HG02840 (cell line): ENCODE results near the gene TAF13.

Source experiments
- ATAC-seq: cut with Tn5 transposase; IDR thresholded peaks from one replicate; pipeline ENCODE4 v1.9.1; 2021; ENCODE audit warnings: mild to moderate bottlenecking, moderate library complexity, moderate number of reproducible peaks; ENCODE audit not compliant: unreplicated experiment, low FRiP score

Gene TAF13, protein sequence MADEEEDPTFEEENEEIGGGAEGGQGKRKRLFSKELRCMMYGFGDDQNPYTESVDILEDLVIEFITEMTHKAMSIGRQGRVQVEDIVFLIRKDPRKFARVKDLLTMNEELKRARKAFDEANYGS

DNA sequence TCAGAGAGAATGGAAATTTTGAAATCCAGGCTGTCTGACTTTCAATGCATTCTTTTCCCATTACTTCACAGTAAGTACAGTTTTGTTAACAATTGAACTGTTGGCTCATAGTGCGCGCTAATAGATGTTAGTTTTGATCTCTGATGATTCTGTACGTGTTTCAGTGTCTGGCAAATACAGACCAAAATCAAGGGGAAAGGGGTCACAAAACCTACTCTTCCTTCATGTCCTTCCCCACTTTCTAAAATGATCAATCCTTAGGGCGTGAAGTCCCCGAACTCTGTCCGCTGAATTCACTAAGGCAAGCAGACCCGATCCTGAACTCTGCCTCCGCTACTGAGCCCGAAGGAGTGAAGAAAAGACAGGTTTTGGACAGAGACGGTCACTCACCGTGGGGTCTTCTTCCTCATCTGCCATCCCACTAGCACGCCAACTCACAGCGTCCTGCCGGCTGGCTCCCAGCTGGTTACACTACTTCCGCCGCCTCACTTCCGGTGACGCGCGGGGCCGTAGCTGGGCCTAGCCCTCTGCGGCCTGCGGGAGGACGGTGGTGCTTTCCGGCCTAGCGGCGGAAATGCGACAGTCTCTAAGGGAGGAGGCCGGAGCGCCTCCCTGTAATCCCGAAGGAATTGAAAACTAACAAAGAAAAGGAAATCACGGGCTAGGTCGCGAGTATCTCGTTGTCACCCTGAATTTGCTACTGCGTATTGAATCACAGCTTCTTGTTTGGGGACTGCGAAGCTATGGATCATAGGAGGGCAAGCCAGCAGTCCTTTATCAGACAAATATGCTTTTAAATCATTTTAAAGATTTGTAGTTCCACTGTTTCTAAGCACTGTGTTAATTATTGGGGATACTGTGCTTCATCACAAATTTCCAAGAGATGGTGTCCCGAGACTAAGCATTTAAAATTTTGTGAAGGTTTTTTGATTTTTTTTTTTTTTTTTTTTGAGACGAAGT is at the start of gene TAF13:
TAF13 (minus strand) TSS at position 473 of the 960 bp plus-strand sequence; CDS start at position 417, 56 bp downstream.
- peak; percentile 99 for ATAC-seq

DNA sequence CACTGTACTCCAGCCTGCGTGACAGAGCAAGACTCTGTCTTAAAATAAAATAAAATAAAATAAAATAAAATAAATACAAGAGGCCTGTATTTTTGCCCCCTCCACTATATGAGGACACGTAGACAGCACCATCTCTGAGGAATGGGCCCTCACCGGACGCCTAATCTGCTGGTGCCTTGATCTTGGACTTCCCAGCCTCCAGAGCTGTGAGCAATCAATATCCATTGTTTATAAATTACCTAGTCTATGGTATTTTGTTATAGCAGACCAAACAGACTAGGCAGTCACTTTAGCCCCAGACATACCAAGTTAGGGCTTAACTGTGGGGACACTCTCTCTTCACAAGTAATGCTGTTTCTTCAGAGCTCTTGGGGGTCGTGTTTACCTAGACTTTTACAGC is 44.6 kb upstream of the TAF13 start:
- no peak for ATAC-seq

DNA sequence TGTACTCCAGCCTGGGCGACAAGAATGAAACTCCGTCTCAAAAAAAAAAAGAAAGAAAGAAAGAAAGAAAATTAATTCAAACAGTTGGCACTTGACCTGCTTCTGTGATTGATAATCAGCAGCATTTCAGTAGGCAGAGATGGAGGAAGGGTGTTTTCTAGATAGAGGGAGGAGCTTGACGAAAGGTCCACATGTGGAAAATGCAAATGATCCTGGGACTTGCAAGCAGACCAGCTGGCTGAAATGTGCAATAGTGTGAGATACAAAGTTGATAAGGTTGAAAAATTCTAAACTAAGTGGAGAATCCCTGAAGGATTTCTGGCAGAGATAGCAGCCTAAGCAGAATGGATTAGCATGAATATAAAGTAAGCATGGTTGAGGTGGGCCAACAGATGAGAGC is 42.3 kb upstream of the TAF13 start:
- ATAC-seq = no peak

DNA sequence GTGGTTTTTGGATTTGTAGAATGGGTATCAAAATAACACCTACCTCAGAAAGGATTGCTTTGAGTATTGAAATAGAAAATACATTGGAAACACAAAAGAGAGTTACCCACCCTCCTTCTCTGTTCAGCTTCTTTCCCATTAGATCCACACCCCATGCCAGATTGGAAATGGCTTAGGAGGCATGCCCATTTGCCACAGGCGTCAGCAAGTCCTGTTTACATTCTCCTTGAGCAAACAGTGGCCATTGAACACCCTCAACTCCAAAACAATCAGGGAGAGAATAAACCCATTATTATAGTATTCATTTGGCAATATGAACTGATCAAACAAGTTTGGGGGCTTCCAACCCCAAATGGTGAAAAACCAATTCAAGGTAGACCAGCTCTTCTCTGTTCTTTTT is 40.5 kb upstream of the TAF13 start:
- ATAC-seq = no peak

DNA sequence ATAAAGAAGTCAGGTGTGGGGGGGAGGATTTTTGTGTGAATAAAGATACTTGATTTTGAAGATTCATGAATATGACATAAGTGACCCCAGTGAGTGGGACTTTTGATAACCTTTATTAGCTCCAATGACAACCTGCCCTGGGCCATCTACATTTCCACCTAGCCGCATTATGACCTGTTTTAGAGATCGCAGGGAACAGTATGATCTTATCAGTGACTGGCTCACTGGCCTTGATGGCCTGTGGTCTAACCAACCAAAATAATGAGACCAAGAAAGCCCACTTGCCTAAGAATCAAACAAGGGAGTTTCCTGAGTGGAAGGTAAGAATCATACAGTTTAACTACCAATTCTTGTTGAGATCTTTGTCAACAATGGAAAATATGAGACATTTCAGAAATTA is 39.9 kb upstream of the TAF13 start:
- ATAC-seq = no peak

DNA sequence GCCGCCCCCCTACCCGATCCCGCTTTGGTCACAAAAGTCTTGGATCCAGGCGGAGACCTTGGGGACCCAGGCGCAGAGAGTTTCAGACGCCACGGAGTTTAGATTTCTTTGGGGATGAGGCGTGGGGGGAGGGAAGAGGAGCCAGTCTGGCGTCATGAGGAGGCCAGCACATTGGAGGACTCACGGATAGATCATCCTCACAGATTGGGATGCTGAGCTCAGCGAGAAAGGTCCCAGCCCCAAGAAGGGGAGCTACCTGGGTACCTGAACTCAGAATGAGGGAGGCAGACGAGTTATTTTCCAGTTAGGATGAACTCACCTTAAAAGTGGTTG is 38.5 kb upstream of the TAF13 start:
- ATAC-seq = no peak

DNA sequence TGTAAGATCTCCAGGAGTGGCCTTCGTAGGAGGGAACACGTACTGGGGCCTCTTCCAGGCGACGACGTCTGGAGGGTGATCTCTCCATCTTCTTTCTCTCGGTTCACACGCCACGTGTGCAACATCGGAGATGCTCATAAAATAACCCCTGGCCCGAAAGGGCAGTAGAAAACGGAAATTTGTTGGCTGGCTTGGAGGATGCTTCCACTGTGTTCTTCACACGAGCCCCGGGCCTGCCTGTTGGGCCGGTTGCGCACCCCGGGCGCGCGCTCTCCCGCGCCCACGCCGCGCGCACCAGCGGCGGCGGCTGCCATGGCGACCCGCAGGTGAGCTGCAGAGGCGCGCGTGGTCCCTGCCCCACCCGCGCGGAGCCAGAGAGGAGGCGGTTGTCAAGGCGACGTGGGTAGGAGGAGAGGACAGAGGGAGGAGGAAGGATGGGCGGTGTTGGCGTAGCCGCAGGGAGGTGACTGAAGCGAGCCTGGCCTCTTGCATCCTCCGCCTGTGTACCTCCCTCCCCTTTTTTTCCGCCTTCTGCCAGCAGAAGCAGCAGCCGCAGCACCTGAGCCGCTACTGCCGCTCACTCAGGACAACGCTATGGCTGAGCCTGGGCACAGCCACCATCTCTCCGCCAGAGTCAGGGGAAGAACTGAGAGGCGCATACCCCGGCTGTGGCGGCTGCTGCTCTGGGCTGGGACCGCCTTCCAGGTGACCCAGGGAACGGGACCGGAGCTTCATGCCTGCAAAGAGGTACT is 38.0 kb upstream of the TAF13 start, which contains the start of gene ELAPOR1:
ELAPOR1 (plus strand) TSS at position 526 of the 752 bp plus-strand sequence; CDS start at position 595, 69 bp downstream.
- peak; percentile 51 for ATAC-seq

DNA sequence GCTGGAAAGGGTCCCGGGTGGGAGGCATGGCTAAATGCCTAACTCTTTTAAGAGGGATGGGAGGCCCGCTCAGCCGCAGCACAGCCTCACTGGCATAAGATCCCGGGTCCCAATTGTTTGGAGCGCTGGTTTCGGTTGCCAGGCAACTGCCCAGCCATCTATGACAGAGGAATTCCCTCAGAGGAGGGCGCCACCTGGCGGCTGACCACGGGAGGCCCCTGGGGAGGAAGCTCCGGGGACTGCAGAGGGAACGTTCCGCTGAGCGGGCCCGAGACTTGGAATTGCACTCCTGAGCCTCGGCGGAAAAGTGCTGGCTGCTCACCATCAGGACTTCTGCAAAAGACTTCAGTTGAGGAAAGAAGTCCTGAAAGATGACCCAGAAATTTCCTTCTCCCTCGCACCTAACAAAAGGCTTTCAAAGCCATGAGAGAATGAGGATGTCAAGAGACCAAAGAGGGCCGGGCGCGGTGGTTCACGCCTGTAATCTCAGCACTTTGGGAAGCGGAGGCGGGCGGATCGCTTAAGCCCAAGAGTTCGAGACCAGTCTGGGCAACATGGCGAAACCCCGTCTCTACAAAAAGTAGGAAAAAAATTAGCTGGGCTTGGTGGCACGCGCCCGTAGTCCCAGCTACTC is 37.0 kb upstream of the TAF13 start:
- no peak for ATAC-seq

DNA sequence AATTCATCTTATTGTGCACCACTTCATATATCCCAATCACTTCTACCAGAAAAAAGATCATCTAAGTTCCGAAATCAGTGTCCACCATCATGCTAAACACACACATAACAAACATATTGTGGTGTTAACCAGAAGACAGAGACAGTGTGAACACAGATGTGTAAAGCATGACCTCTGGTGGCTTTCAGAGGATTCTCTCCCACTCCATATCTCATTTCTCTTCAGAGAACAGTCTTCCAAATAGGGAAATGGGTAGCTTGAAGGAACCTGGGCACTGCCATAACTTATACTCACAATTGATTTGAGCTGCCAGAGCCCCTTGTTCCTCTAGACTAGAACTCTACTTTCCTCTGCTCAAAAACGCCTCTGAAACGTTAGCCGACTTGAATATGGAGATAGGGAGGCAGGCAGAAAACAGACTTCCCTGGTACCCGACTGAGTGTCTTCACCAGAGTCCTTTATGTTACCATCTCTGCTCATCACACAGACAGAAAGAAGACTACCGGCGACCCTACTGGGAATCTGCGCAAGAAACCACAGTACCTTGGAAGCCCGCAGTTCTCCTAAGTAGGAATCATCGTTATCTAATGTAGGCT is 36.4 kb upstream of the TAF13 start:
- ATAC-seq = no peak

DNA sequence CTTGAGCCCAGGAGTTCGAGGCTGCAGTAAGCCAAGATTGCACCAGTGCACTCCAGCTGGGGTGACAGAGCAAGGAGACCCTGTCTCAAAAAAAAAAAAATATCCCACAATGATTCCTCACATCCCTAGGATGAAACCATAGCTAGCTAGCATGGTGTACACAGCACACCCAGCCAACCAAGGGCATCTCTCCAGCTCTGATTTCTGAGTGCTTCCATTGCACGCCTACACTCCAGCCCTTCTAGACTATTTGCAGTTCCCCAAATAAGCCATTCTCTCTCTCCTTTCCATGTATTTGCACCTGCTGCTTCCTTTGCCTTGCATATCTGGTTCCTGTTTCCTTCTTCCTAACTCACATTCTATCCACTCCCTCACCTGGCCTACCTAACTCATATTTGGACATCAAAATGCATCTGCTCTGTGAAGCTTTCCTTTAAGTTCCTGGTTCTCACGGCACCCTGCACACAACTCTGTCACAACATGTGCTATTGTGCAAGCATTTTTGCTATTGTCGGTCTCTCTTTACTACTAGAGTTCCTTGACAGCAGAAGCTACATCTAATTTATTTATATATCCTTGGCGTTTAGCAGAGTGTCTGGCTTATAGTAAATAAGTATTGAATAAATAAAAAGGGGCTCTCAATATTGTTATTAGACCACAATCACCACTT is 35.7 kb upstream of the TAF13 start:
- ATAC-seq = no peak

DNA sequence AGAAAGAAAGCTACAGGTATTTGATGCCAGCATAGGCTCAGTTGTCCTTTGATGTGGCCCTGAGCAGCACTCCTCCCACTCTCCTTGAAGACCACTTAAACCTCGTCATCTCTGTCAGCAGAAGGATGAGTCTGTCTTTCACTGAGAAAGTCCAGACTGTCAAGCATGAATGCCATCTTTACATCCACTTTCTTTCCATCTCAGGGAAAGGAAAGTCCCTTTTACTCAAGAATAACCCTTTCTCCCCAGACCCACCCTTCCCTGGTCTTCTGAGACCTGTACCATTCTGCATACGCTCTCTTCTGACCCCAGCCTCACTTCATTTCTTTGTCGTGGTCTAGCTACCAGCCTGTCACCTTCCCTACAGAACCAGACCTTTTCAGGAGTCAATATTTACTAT is 34.1 kb upstream of the TAF13 start:
- no peak for ATAC-seq

DNA sequence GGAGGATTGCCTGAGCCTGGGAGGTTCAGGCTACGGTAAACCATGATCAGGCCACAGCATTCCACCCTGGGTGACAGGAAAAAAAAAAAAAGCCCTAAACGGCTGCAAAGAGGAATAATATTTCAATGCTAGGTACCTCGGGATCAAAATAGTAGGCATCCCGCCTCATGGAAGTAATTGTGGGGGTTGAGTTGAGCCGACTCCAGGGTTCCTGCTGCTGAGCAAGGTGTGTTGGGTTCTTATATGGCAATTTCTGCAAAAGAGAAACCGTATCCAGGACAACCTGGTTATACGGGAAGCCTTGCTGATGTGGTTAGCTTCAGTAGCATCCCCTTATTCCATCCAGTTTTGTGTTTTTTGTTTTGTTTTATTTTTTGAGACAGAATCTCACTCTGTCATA is 32.0 kb upstream of the TAF13 start:
- no peak for ATAC-seq

DNA sequence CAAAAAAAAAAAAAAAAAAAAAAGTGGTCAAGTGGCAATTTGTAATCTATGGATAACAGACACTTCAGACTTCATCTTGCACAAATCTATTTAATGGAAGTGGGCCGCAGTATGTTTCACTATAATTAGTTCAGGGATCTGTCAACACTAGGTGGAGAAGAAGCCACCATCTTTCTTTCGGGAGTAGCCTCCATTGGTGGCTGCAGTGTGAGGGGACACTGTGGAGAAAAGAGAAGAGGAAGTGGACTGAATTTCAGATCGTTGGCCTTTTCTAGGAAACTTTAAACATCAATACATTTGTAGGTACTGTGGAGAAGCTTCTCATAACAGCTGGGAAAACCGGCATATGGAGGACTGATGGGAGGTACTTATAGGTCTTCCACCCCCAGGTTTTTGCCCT is 30.1 kb upstream of the TAF13 start:
- ATAC-seq = no peak

DNA sequence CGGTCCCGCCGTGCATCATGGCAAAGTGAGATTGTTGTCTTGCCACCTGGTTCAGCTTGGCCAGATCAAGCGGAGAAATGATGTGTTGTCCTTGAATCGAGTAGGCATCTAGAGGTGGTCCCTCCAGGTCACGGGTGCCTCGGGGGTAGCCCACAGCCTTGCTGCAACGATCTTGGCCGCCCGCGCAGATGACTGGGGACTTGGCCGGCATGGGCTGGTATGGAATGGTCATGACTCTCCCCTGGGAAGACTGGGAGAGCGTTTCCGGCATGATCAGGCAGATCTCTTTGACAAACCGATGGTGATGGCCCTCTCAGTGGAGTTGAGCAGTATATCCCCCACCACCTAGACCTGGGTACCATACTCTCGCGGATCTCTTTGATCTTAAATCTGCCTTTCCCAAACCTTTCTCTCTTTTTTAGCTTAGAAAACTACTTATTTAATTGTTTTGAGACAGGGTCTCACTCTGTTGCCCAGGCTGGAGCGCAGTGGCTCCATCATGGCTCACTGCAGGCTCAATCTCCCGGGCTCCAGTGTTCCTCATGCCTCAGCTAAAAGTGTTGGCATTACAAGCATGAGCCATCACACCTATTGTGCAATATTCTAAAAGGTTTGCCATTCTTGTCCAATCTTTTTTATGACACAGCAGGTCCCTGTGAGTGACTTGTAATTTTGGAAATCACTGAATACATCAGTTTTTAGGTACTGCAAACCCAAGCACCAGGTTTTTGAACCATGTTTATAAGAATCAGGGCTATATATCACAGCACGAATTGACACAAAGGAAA is 28.8 kb upstream of the TAF13 start:
- no peak for ATAC-seq

DNA sequence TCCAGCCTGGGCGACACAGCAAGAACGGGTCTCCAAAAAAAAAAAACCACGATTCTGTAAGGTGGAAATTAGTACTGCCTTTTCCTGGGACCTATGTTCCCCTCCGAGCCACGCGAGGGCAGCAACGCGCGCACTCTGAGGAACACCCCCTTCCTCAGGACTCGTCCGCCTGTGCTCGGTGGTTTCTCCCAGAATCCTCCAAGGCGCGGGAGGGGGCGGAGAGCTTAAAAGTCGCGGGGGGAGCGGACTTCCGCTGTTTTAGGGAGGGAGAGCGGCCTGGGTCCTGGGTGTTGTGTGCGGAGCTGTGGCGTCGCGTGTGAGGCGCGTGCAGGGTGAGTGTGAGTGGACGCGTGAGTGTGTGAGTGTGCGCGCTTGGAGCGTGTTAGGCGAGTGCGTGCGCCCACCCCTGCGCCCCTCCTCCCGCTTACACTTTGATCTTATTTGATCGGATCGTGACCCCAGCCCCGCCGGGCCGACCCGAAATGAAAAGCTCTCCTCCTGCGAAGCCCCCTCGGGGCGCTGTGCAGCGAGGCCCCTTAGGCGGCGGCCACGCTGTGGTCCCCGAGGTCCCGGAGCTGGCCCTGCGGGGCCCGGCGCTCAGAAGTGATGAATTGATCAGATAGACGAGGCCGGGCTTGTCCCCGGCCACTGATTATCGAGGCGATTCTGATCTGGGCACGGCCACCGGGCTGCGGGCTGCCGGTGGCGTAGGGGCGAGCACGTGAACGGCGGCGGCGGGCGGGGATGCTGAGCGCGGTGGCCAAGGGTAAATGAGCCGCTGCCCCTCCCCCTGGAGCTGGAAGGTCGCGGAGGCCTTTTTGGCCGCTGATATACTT is 24.4 kb upstream of the TAF13 start:
- peak; percentile 88 for ATAC-seq

DNA sequence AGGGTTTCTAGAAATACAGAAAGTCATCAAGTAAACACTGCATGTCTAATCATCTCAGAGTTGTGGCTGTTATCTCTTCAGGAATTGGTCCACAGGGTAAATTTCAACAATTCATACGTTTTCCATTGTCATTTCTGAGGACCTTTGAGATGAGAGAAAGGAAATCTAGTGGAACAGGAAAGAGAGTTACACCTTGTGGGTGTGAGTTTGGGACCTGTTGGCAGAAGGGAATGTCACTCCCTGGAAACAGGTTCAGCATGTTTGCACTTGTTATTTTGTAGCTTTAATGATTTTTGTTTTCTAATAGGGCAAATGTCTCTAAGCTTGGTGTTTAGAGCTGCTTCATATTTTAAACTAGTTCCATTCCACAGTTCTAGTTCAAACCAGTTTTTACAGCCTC is 20.3 kb upstream of the TAF13 start:
- no peak for ATAC-seq

DNA sequence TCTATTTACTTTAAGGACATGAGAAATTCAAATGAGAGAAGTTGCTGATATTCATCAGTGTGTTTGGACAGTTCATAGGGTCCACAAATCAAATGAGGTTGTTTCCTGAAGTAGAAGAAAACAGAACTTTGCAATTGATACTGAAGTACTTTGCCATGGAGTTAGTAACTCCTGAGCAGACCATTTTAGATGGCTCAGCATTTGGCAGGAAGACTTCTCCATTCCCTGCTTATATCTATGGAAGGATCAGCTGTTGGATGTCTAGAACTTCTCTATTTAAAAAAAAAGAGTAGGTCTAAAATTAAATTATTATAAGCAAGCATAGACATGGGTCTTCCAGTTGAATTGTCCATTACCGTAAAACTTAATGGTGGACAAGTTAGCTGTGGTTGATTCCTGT is 19.8 kb upstream of the TAF13 start:
- ATAC-seq = no peak

DNA sequence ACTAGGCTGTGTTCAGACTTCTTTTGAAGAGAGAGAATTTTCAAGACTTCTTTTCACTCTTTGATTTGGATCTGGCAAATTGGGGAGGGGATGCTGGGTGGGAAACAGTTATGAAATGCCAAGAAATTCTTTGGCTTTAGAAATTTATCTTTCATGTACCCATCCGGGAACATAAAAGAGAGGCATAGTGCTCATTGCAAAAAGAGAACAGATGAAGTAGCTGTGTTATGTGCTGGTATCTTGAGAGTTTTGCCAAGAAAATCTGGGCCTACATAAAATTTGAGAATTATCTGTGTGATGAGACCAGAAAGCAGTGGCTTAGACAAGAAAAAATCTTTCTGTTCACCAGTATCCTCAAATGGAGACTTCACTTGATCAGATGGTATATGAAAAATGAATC is 19.1 kb upstream of the TAF13 start:
- ATAC-seq = no peak
